GM12878 (cell line): ENCODE data around the gene IFI6. TPM values are rescaled to one million over a fixed set of nuclear protein-coding genes. Genes with fewer than 3 reads are reported as not detected.

Experiments used
- ATAC-seq: fragments of 200-7000 bp; cut with Tn5 transposase; 3 replicates; pipeline ENCODE4 v1.9.1; 2020; ENCODE audit warnings: mild to moderate bottlenecking, moderate library complexity
- BruUV-seq: library from RNA; stranded (reverse); fragments of 400-500 nt; replicated peaks from 2 replicates; lab custom pipeline; 2021; lab: Mats Ljungman, UMichigan
- CTCF ChIA-PET: fragments of 300-600 bp; sonication (Branson Sonifier 250); formaldehyde crosslinking; extraction: SDS; loops from one replicate; lab custom pipeline; 2021; ENCODE audit warnings: inconsistent platforms; lab: Yijun Ruan, JAX
- POLR2A ChIA-PET: fragments of 350-600 bp; formaldehyde crosslinking; extraction: SDS; loops from one replicate; lab custom pipeline; 2021; ENCODE audit warnings: inconsistent platforms; lab: Charles Lee
- RAD21 ChIA-PET: fragments of 300-600 bp; sonication (Branson Sonifier 250); formaldehyde crosslinking; loops from one replicate; lab custom pipeline; 2023; ENCODE audit warnings: antibody characterized with exemption; ENCODE audit not compliant: unreplicated experiment; lab: Charles Lee
- SMC1A ChIA-PET: fragments of 300-600 bp; sonication (Branson Sonifier 250); formaldehyde crosslinking; loops from one replicate; lab custom pipeline; 2023; ENCODE audit not compliant: unreplicated experiment, uncharacterized antibody; lab: Charles Lee
- DNase-seq: peaks from one replicate; pipeline ENCODE4 v3.0.0-alpha.2; 2011; ENCODE audit warnings: low read depth, low spot score
- FAIRE-seq: peaks from 3 replicates; lab custom pipeline; 2011; peaks lifted over from hg19 to GRCh38; lab: Jason Lieb, UNC
- H2AFZ ChIP-seq: 2 replicates; pipeline ENCODE4 v1.6.0; 2011; ENCODE audit warnings: low read depth, low read length, control low read depth; ENCODE audit not compliant: control insufficient read depth
- H3K27ac ChIP-seq: 2 replicates; pipeline ENCODE4 v1.5.1; 2011; ENCODE audit warnings: control low read depth; ENCODE audit not compliant: control insufficient read depth, insufficient read depth
- H3K27me3 ChIP-seq, 2 experiments: replicated peaks in 1 of 2; 2 replicates each; pipeline versions ENCODE4 v1.6.0 to v1.6.1; 2011; ENCODE audit warnings: low read length in 1 of 2; ENCODE audit not compliant: control insufficient read depth in 2 of 2, insufficient read depth in 2 of 2
- H3K36me3 ChIP-seq, 2 experiments: 2 replicates each; pipeline ENCODE4 v1.5.1; 2011; ENCODE audit warnings: low read length in 1 of 2; ENCODE audit not compliant: control insufficient read depth in 2 of 2, insufficient read depth in 2 of 2
- H3K4me1 ChIP-seq: 2 replicates; pipeline ENCODE4 v1.6.1; 2011; ENCODE audit warnings: mild to moderate bottlenecking, low read length, moderate library complexity, mixed read lengths; ENCODE audit not compliant: control insufficient read depth, insufficient read depth
- H3K4me2 ChIP-seq: 2 replicates; pipeline ENCODE4 v1.6.0; 2011; ENCODE audit warnings: control low read depth; ENCODE audit not compliant: control insufficient read depth, insufficient read depth
- H3K4me3 ChIP-seq: fragments of 200-600 bp; sonication (generic); 2 replicates; pipeline ENCODE4 v1.5.1; 2016
- H3K79me2 ChIP-seq: 2 replicates; pipeline ENCODE4 v1.6.0; 2011; ENCODE audit warnings: low read length; ENCODE audit not compliant: control insufficient read depth, insufficient read depth
- H3K9ac ChIP-seq: 2 replicates; pipeline ENCODE4 v1.8.0; 2011; ENCODE audit warnings: low read length, control low read depth, mixed read lengths; ENCODE audit not compliant: control insufficient read depth, insufficient read depth
- H3K9me3 ChIP-seq: replicated peaks from 3 replicates; pipeline ENCODE4 v1.5.1; 2011; ENCODE audit warnings: mild to moderate bottlenecking, low read length; ENCODE audit not compliant: control insufficient read depth, insufficient read depth
- H4K20me1 ChIP-seq: 2 replicates; pipeline ENCODE4 v1.6.0; 2011; ENCODE audit not compliant: control insufficient read depth, insufficient read depth
- EZH2 ChIP-seq: IDR thresholded peaks from 2 replicates; pipeline ENCODE4 v1.6.1; 2012; ENCODE audit warnings: low read depth, mild to moderate bottlenecking, control low read depth, inconsistent platforms, low read length, borderline replicate concordance; ENCODE audit not compliant: control insufficient read depth
- IRF4 ChIP-seq: IDR thresholded peaks from 2 replicates; pipeline ENCODE4 v1.6.1; 2011; ENCODE audit warnings: low read depth, low read length
- KAT2A ChIP-seq: conservative IDR thresholded peaks from 2 replicates; pipeline ENCODE4 v1.6.1; 2011; ENCODE audit warnings: low read depth, low read length; ENCODE audit not compliant: control insufficient read depth
- MTA2 ChIP-seq: fragments of 450-650 bp; IDR thresholded peaks from 2 replicates; pipeline ENCODE4 v1.6.1; 2016; ENCODE audit warnings: low read depth, mild to moderate bottlenecking, moderate library complexity
- MYB ChIP-seq: fragments of 150-350 bp; IDR thresholded peaks from 2 replicates; pipeline ENCODE4 v1.6.1; 2014; ENCODE audit warnings: mild to moderate bottlenecking, low read depth, low read length, borderline replicate concordance
- NBN ChIP-seq: fragments of 450-650 bp; IDR thresholded peaks from 2 replicates; pipeline ENCODE4 v1.6.1; 2016
- POLR2A ChIP-seq: IDR thresholded peaks from 2 replicates; pipeline ENCODE4 v1.6.1; 2011; ENCODE audit warnings: low read depth, mild to moderate bottlenecking, low read length
- RB1 ChIP-seq: fragments of 450-650 bp; formaldehyde crosslinking; IDR thresholded peaks from 2 replicates; pipeline ENCODE4 v1.6.1; 2017; ENCODE audit warnings: mild to moderate bottlenecking, borderline replicate concordance
- RELA ChIP-seq: fragments of 450-650 bp; IDR thresholded peaks from 2 replicates; pipeline ENCODE4 v1.8.0; 2014; ENCODE audit warnings: borderline replicate concordance; ENCODE audit not compliant: partially characterized antibody
- SIN3A ChIP-seq: IDR thresholded peaks from 2 replicates; pipeline ENCODE4 v1.6.1; 2012; ENCODE audit warnings: low read depth, low read length, improper control_type of control experiment
- STAT3 ChIP-seq: IDR thresholded peaks from 2 replicates; pipeline ENCODE4 v1.6.1; 2011; ENCODE audit warnings: low read depth, low read length, improper control_type of control experiment
- YY1 ChIP-seq: IDR thresholded peaks from 2 replicates; pipeline ENCODE4 v1.6.1; 2011; ENCODE audit warnings: low read depth, mild to moderate bottlenecking, low read length
- ZNF207 ChIP-seq: fragments of 450-650 bp; IDR thresholded peaks from 2 replicates; pipeline ENCODE4 v1.6.1; 2014; ENCODE audit warnings: antibody characterized with exemption, mild to moderate bottlenecking, borderline replicate concordance
- ZNF622 ChIP-seq: fragments of 450-650 bp; IDR thresholded peaks from 2 replicates; pipeline ENCODE4 v1.6.1; 2017; ENCODE audit warnings: mild to moderate bottlenecking, inconsistent platforms
- ZSCAN29 ChIP-seq: fragments of 450-650 bp; IDR thresholded peaks from 2 replicates; pipeline ENCODE4 v1.6.1; 2017; ENCODE audit warnings: mild to moderate bottlenecking, moderate library complexity
- WGBS: methylation state at CpG from one replicate; pipeline ENCODE4 v1.1.6; 2016; ENCODE audit warnings: low lambda C conversion rate; ENCODE audit not compliant: insufficient replicate concordance, insufficient coverage; ENCODE audit errors: missing lambda C conversion rate; 5-methylcytosine and 5-hydroxymethylcytosine counted together
- in situ Hi-C: fragments of 300-500 bp; cut with MboI; formaldehyde crosslinking; loops from 9 replicates; pipeline ENCODE4 v1.14.3; 2018; ENCODE audit warnings: mixed read lengths
- intact Hi-C: fragments of 100-400 bp; cut with micrococcal nuclease; formaldehyde crosslinking; loops from one replicate; pipeline ENCODE4 v1.14.2; 2022; ENCODE audit not compliant: unreplicated experiment
- polyA plus RNA-seq, 11 experiments: library from polyadenylated mRNA; depleted of rRNA in 4 of 11; unstranded in 6 of 11; stranded (reverse) in 5 of 11; fragments of >200 nt; fragmentation: Nextera tagmentation in 4 of 11; fragmentation: Illumina TruSeq in 1 of 11; extraction: Ambion mirVana in 4 of 11; extraction: Trizol in 1 of 11; gene quantifications; 1 replicate in 1 of 11; 2 replicates in 10 of 11; pipeline versions ENCODE4 v1.2.1 to v1.2.3, GENCODE V29; 2011 to 2016; ENCODE audit warnings: inconsistent platforms in 2 of 11, missing spikeins in 2 of 11, low read depth in 1 of 11
- total RNA-seq, 4 experiments: library from RNA; depleted of rRNA in 3 of 4; stranded (reverse); fragments of >200 nt in 3 of 4; fragmentation: Illumina TruSeq in 1 of 4; extraction: Trizol in 1 of 4; gene quantifications; 2 replicates each; pipeline versions ENCODE4 v1.2.1 to v1.2.3, GENCODE V29; 2013 to 2021
- TF ChIP-seq, protein P1 (sequence below): fragments of 450-650 bp; IDR thresholded peaks from 2 replicates; pipeline ENCODE4 v1.6.1; 2016; ENCODE audit warnings: mild to moderate bottlenecking
- TF ChIP-seq, protein P2 (sequence below), 3 experiments: IDR thresholded peaks in 2 of 3; conservative IDR thresholded peaks in 1 of 3; 2 replicates each; pipeline ENCODE4 v1.5.1; 2011; ENCODE audit warnings: low read depth in 3 of 3, low read length in 3 of 3, mild to moderate bottlenecking in 3 of 3, control low read depth in 2 of 3, moderate library complexity in 2 of 3, inconsistent platforms in 1 of 3, mixed read lengths in 1 of 3; ENCODE audit not compliant: control insufficient read depth in 2 of 3, insufficient read depth in 1 of 3; ENCODE audit errors: extremely low read depth in 1 of 3

The IFI6 gene
- total and polyA plus RNA-seq, 10 of the 15 experiments (the other 5 are each of a cell fraction or from before 2014, with no cell fraction given): 5.6 to 123 (median 69.0) TPM

DNA sequence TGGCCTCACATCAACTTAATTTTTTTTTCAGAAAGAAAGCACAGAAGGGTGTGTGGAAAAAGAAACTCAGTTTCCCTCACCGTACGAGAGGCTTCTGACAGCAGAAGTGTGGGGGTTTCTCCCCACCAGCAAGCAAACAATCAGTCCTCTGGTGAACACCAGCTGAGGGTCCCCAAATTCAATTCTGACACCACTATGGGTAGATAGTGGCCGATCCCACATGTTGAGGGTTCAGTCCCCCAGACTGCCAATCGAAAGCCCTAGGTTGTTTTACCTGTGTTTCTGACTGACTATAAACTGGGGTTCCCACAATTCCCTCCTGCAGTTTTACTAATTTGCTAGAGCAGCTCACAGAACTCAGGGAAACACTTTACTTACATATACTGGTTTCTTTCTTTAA lies 2.1 kb downstream of the IFI6 start (continued):
- TF ChIP-seq, protein P1, sequence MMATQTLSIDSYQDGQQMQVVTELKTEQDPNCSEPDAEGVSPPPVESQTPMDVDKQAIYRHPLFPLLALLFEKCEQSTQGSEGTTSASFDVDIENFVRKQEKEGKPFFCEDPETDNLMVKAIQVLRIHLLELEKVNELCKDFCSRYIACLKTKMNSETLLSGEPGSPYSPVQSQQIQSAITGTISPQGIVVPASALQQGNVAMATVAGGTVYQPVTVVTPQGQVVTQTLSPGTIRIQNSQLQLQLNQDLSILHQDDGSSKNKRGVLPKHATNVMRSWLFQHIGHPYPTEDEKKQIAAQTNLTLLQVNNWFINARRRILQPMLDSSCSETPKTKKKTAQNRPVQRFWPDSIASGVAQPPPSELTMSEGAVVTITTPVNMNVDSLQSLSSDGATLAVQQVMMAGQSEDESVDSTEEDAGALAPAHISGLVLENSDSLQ: no peak
- TF ChIP-seq MYB (no peak), IRF4 (no peak)
- TF ChIP-seq, all 136 proteins: peak for 0

DNA sequence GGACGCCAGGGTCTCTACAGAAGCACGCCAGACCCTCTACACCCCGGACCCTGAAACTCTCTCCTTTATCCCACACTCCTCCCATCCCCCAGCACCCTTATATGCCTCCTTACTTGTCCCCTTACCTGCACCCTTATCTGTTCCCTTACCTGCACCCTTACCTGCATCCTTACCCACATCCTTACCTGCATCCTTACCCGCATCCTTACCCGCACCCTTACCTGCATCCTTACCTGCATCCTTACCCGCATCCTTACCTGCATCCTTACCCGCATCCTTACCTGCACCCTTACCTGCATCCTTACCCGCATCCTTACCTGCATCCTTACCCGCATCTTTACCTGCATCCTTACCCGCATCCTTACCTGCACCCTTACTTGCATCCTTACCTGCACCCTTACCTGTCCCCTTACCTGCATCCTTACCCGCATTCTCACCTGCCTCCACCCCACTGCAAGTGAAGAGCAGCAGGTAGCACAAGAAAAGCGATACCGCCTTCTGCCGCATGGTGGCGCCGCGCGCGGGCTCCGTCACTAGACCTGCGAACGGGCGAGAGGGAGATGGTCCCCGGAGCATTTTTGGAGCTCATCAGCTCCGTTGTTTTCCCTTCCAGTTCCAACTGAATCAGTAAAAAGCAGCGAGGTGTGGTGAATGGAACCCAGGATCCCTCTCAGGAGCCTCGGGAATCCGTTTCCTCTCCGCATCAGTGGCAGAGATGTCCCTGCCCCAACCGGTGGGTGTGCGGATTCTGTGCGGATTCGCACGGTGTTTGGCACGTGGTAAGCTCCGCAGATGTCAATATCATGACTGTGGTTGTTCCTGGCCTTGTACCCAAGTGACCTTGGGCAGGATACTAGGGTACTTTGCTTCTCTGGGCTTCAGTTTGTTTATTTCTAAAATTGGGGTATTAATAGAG lies 2.9 kb downstream of the IFI6 start:
- SMC1A ChIA-PET: interaction anchor here (0.6 to 2.4 kb wide), 26 partner anchors 14 to 346 kb away, joined by 3 to 18 read pairs (median 4); partner anchors contain the start of genes FAM76A and STX12
- peaks cover 18% of the 10 kb centered on the region for H3K79me2 ChIP-seq
- H3K9me3 ChIP-seq: no peaks in the 10 kb centered on the region
- H3K4me1 ChIP-seq: peaks cover 9% of the 10 kb centered on the region
- POLR2A ChIA-PET: interaction anchor here (0.5 to 0.9 kb wide), 3 partner anchors 20 to 283 kb away, joined by 3 to 8 read pairs (median 3); no protein-coding TSS in a partner anchor
- RAD21 ChIA-PET: interaction anchor here (0.7 to 5.0 kb wide), 22 partner anchors 16 to 623 kb away, joined by 3 to 51 read pairs (median 3); partner anchors contain the start of genes EYA3, FAM76A and STX12
- peak overlapping the region; percentile 63 for H3K4me3 ChIP-seq
- WGBS: 12% methylated on average over 36 of the region's 36 CpGs
- H3K4me2 ChIP-seq: peak overlapping the region; percentile 70; the same call in 1 of the 2 replicates
- H3K36me3 ChIP-seq: peaks cover 0 to 9% of the 10 kb centered on the region in 2 experiments; a peak in 1 of 4 replicates
- H3K27me3 ChIP-seq: no peaks in the 10 kb centered on the region
- peak; percentile 87 for FAIRE-seq
- CTCF ChIA-PET: interaction anchor here (0.5 to 4.1 kb wide), 58 partner anchors 8 to 544 kb away, joined by 3 to 63 read pairs (median 4); partner anchors contain the start of genes FAM76A, GPR3, PPP1R8 and STX12
- no TSS peak for BruUV-seq
- no peak overlapping the region; the same call in 1 of the 2 replicates for H3K9ac ChIP-seq
- in situ Hi-C loops: no loop called here
- ATAC-seq: peak; percentile 68
- peak overlapping the region; percentile 78 for H2AFZ ChIP-seq
- no peaks in the 10 kb centered on the region for H4K20me1 ChIP-seq
- intact Hi-C loops: loop anchor here (2.0 to 10.0 kb wide), 2 partner anchors 50 to 344 kb away; partner anchors contain the start of gene TMEM222
- no peak overlapping the region for H3K27ac ChIP-seq
- no peak for DNase-seq
- TF ChIP-seq POLR2A (no peak), KAT2A (no peak), STAT3 (no peak), YY1 (0 out of 2 replicates have a peak, but pooled peaks have one; percentile 54), NBN (0 out of 2 replicates have a peak, but pooled peaks have one; percentile 29), RB1 (0 out of 2 replicates have a peak, but pooled peaks have one; percentile 24), EZH2 (no peak), RELA (peak; percentile 54), ZNF622 (no peak), ZNF207 (no peak), ZSCAN29 (no peak), MTA2 (no peak), SIN3A (no peak)
- TF ChIP-seq, protein P2, sequence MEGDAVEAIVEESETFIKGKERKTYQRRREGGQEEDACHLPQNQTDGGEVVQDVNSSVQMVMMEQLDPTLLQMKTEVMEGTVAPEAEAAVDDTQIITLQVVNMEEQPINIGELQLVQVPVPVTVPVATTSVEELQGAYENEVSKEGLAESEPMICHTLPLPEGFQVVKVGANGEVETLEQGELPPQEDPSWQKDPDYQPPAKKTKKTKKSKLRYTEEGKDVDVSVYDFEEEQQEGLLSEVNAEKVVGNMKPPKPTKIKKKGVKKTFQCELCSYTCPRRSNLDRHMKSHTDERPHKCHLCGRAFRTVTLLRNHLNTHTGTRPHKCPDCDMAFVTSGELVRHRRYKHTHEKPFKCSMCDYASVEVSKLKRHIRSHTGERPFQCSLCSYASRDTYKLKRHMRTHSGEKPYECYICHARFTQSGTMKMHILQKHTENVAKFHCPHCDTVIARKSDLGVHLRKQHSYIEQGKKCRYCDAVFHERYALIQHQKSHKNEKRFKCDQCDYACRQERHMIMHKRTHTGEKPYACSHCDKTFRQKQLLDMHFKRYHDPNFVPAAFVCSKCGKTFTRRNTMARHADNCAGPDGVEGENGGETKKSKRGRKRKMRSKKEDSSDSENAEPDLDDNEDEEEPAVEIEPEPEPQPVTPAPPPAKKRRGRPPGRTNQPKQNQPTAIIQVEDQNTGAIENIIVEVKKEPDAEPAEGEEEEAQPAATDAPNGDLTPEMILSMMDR (IDR thresholded peaks at IDR 0.05 in 2 of 3, conservative IDR thresholded peaks at IDR 0.05 in 1 of 3; ENCODE audit: control insufficient read depth in 2 of 3, extremely low read depth in 1 of 3, insufficient read depth in 1 of 3, low read depth in 3 of 3, low read length in 3 of 3): peak; percentile 89 to 99 (median 95)
